SK-N-SH (cell line): ENCODE measurements around the gene EXOC7.

Experiments used
- EP300 ChIP-seq, 2 experiments: IDR thresholded peaks; 2 replicates each; pipeline versions ENCODE4 v1.4.0 to v1.6.1; 2012; ENCODE audit warnings: borderline replicate concordance in 1 of 2, low read depth in 1 of 2, low read length in 1 of 2
- EZH2phosphoT487 ChIP-seq: fragments of 200-600 bp; sonication (generic); IDR thresholded peaks from 2 replicates; pipeline ENCODE4 v1.6.1; 2017; ENCODE audit warnings: low read depth, mixed run types, mild to moderate bottlenecking, antibody characterized with exemption, moderate library complexity, borderline replicate concordance
- GABPA ChIP-seq: IDR thresholded peaks from 2 replicates; pipeline ENCODE4 v1.4.0; 2012; ENCODE audit warnings: low read depth, mild to moderate bottlenecking
- JUND ChIP-seq: IDR thresholded peaks from 2 replicates; pipeline ENCODE4 v1.4.0; 2012
- NRF1 ChIP-seq: IDR thresholded peaks from 2 replicates; pipeline ENCODE4 v1.6.1; 2012; ENCODE audit warnings: low read depth, mild to moderate bottlenecking, low read length
- TF ChIP-seq, protein P1 (sequence below): IDR thresholded peaks from 2 replicates; pipeline ENCODE4; 2012

DNA sequence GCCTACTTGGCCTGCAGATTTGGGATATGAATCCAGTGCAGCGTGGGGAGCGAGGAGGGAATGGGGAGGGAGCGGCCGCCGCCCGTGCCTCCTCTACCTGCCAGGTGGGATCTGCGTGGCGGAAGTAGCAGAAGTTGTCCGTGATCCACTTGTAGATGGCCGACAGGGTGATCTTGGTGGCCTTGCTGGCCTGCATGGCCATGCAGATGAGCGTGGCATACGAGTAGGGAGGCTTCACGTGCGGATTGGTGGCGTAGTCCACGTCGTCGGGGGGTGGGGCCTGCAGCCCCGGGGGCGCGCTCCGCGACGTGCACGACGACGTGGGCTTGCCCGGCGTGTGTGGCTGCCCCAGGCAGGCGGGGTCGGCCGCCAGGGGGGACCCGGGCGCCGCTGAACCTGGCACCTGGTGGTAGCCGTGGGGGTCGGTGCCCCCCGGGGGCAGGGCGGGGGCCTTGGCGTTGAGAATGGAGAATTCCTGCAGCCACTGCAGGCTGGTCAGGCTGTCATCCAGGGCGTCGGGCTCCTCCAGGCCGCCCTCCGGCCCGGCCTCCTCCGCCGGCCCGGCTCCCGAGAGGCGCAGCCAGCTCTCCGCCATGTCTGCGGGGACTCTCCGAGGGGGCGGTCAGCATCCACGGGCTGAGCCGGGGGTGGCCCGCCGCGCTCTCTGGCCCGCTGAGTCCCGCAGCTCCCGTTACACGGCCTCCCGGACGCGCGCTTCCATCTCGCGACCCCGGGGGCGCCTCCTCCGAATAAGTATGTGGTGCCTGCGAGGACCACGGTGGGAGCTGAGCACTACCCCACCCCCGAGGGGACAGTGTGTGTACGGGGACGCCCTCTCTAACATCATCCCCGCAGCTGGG, 36.4 kb upstream of the EXOC7 start:
- TF ChIP-seq JUND (no peak), EP300 (IDR thresholded peaks at IDR 0.05; ENCODE audit: borderline replicate concordance in 1 of 2, low read depth in 1 of 2, low read length in 1 of 2) (no peak), NRF1 (no peak), GABPA (no peak), EZH2phosphoT487 (no peak)
- TF ChIP-seq, protein P1, sequence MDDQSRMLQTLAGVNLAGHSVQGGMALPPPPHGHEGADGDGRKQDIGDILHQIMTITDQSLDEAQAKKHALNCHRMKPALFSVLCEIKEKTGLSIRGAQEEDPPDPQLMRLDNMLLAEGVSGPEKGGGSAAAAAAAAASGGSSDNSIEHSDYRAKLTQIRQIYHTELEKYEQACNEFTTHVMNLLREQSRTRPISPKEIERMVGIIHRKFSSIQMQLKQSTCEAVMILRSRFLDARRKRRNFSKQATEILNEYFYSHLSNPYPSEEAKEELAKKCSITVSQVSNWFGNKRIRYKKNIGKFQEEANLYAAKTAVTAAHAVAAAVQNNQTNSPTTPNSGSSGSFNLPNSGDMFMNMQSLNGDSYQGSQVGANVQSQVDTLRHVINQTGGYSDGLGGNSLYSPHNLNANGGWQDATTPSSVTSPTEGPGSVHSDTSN, result no peak
